Liver (tissue), 9 donors: ENCODE results near the gene CEP250. TPM values are rescaled to one million over a fixed set of nuclear protein-coding genes. Genes with fewer than 3 reads are reported as not detected.

Source experiments
- DNase-seq: peaks from one replicate; pipeline ENCODE4 v3.0.0-alpha.2; 2017; ENCODE audit warnings: low spot score
- H3K27ac ChIP-seq, 2 donors: one replicate each; pipeline ENCODE4 v1.7.0; 2013; ENCODE audit warnings: inconsistent platforms in 2 of 2, low read length in 2 of 2, control low read depth in 1 of 2, low read depth in 1 of 2, mild to moderate bottlenecking in 1 of 2
- H3K27me3 ChIP-seq, 4 donors: one replicate each; pipeline versions ENCODE4 v1.6.1 to v1.7.0; 2013; ENCODE audit warnings: low read length in 3 of 4, inconsistent platforms in 1 of 4, mild to moderate bottlenecking in 1 of 4, moderate library complexity in 1 of 4; ENCODE audit not compliant: control insufficient read depth in 4 of 4, insufficient read depth in 4 of 4
- H3K36me3 ChIP-seq, 4 donors: one replicate each; pipeline versions ENCODE4 v1.6.1 to v1.7.0; 2013; ENCODE audit warnings: low read length in 3 of 4, mild to moderate bottlenecking in 3 of 4, low read depth in 1 of 4, moderate library complexity in 1 of 4; ENCODE audit not compliant: control insufficient read depth in 4 of 4, insufficient read depth in 3 of 4
- H3K4me1 ChIP-seq, 4 donors: one replicate each; pipeline versions ENCODE4 v1.6.1 to v1.7.0; 2013; ENCODE audit warnings: low read length in 3 of 4, mild to moderate bottlenecking in 3 of 4, moderate library complexity in 1 of 4; ENCODE audit not compliant: control insufficient read depth in 4 of 4, insufficient read depth in 4 of 4
- H3K4me3 ChIP-seq, 3 donors: one replicate each; pipeline versions ENCODE4 v1.6.1 to v1.7.0; 2013; ENCODE audit warnings: low read length in 3 of 3, control low read depth in 1 of 3, low read depth in 1 of 3, mild to moderate bottlenecking in 1 of 3
- H3K9ac ChIP-seq, 2 donors: one replicate each; pipeline ENCODE4 v1.7.0; 2013; ENCODE audit warnings: low read length in 2 of 2, mild to moderate bottlenecking in 2 of 2, moderate library complexity in 2 of 2, control low read depth in 1 of 2, low read depth in 1 of 2
- H3K9me3 ChIP-seq, 4 donors: one replicate each; pipeline versions ENCODE4 v1.6.1 to v1.7.0; 2013; ENCODE audit warnings: low read length in 3 of 4; ENCODE audit not compliant: control insufficient read depth in 4 of 4
- ATF3 ChIP-seq: IDR thresholded peaks from 2 replicates; pipeline ENCODE4 v1.6.1; 2016; ENCODE audit warnings: antibody characterized with exemption
- CTCF ChIP-seq: fragments of 150-350 bp; IDR thresholded peaks from 2 replicates; pipeline ENCODE4 v1.5.1; 2017; ENCODE audit warnings: improper control_type of control experiment, low read depth, low read length; ENCODE audit not compliant: missing input control
- EGR1 ChIP-seq, 2 donors: IDR thresholded peaks; 2 replicates each; pipeline ENCODE4 v1.6.1; 2016 to 2018; ENCODE audit warnings: antibody characterized with exemption in 2 of 2, low read depth in 2 of 2
- FOXA1 ChIP-seq: IDR thresholded peaks from 2 replicates; pipeline ENCODE4 v1.6.1; 2016; ENCODE audit warnings: antibody characterized with exemption
- FOXA2 ChIP-seq: IDR thresholded peaks from 2 replicates; pipeline ENCODE4 v1.6.1; 2016; ENCODE audit warnings: antibody characterized with exemption
- GABPA ChIP-seq, 2 donors: IDR thresholded peaks in 1 of 2; conservative IDR thresholded peaks in 1 of 2; 2 replicates each; pipeline ENCODE4 v1.6.1; 2016; ENCODE audit warnings: antibody characterized with exemption in 2 of 2, mild to moderate bottlenecking in 1 of 2, moderate library complexity in 1 of 2
- HNF4A ChIP-seq, 2 donors: conservative IDR thresholded peaks; 2 replicates each; pipeline ENCODE4 v1.6.1; 2016; ENCODE audit warnings: antibody characterized with exemption in 2 of 2, mild to moderate bottlenecking in 2 of 2
- HNF4G ChIP-seq: IDR thresholded peaks from 2 replicates; pipeline ENCODE4 v1.6.1; 2016; ENCODE audit warnings: antibody characterized with exemption
- MAX ChIP-seq: IDR thresholded peaks from 2 replicates; pipeline ENCODE4 v1.6.1; 2016; ENCODE audit warnings: antibody characterized with exemption
- NR2F2 ChIP-seq: IDR thresholded peaks from 2 replicates; pipeline ENCODE4 v1.6.1; 2016; ENCODE audit warnings: antibody characterized with exemption
- RAD21 ChIP-seq, 2 donors: IDR thresholded peaks; 2 replicates each; pipeline ENCODE4 v1.6.1; 2016; ENCODE audit warnings: antibody characterized with exemption in 2 of 2, mild to moderate bottlenecking in 2 of 2
- REST ChIP-seq: IDR thresholded peaks from 2 replicates; pipeline ENCODE4 v1.6.1; 2016; ENCODE audit warnings: antibody characterized with exemption, mild to moderate bottlenecking
- RXRA ChIP-seq, 2 donors: IDR thresholded peaks; 2 replicates each; pipeline ENCODE4 v1.6.1; 2017 to 2018; ENCODE audit warnings: antibody characterized with exemption in 2 of 2, mild to moderate bottlenecking in 1 of 2
- SP1 ChIP-seq: IDR thresholded peaks from 2 replicates; pipeline ENCODE4 v1.6.1; 2018; ENCODE audit warnings: antibody characterized with exemption, mild to moderate bottlenecking
- YY1 ChIP-seq: IDR thresholded peaks from 2 replicates; pipeline ENCODE4 v1.6.1; 2016; ENCODE audit warnings: antibody characterized with exemption, mild to moderate bottlenecking
- ZBTB33 ChIP-seq: IDR thresholded peaks from 2 replicates; pipeline ENCODE4 v1.6.1; 2016; ENCODE audit warnings: antibody characterized with exemption
- WGBS: extraction: QIAGEN DNeasy Blood & Tissue Kit; methylation state at CpG from one replicate; pipeline ENCODE4 v1.1.7; 2013; 5-methylcytosine and 5-hydroxymethylcytosine counted together
- polyA plus RNA-seq, 2 donors: library from polyadenylated mRNA; stranded (reverse) in 1 of 2; unstranded in 1 of 2; fragments of 200-250 nt in 1 of 2; fragments of >200 nt in 1 of 2; fragmentation: Nextera tagmentation in 1 of 2; extraction: Ambion mirVana in 1 of 2; gene quantifications; one replicate each; pipeline versions ENCODE4 v1.2.1 to v1.2.3, GENCODE V29; 2013 to 2015
- total RNA-seq, 2 donors: library from RNA; depleted of rRNA; stranded (reverse); fragments of >200 nt; gene quantifications; one replicate each; pipeline ENCODE4 v1.2.3, GENCODE V29; 2014
- donor health status: healthy.
- donor health status: healthy.
- donor health status: healthy.
- donor health status: healthy.
- donor health status: healthy.

Gene CEP250
- total and polyA plus RNA-seq, 4 donors, result 3.4 to 13.3 (median 8.3) TPM

GRCh38 chr20:35476288-35476687 lies 20.9 kb downstream of the CEP250 start:
- 95% methylated on average over 4 of the region's 4 CpGs for WGBS
- TF ChIP-seq MAX (no peak), GABPA (IDR thresholded peaks at IDR 0.05 in 1 of 2, conservative IDR thresholded peaks at IDR 0.05 in 1 of 2) (no peak), ATF3 (no peak), HNF4G (no peak), FOXA1 (no peak), CTCF (no peak), NR2F2 (no peak), YY1 (no peak), RAD21 (IDR thresholded peaks at IDR 0.05) (no peak), FOXA2 (no peak), SP1 (no peak), EGR1 (IDR thresholded peaks at IDR 0.05; ENCODE audit: low read depth in 2 of 2) (no peak), RXRA (IDR thresholded peaks at IDR 0.05) (no peak), ZBTB33 (no peak), HNF4A (conservative IDR thresholded peaks at IDR 0.05) (no peak)
- Histone ChIP-seq H3K27ac (no peak overlapping the region), H3K36me3 (peaks cover 2 to 77% (median 42%) of the 10 kb centered on the region in 4 donors), H3K27me3 (no peaks in the 10 kb centered on the region), H3K4me3 (no peak overlapping the region), H3K9ac (no peak overlapping the region), H3K9me3 (no peaks in the 10 kb centered on the region), H3K4me1 (no peaks in the 10 kb centered on the region)
- DNase-seq, result no peak

- DNase-seq, result no peak
- H3K27ac ChIP-seq, result no peak overlapping the region
- no peaks in the 10 kb centered on the region for H3K9me3 ChIP-seq
- peaks cover 2 to 57% (median 35%) of the 10 kb centered on the region in 4 donors for H3K36me3 ChIP-seq
- H3K9ac ChIP-seq, result no peak overlapping the region
- no peaks in the 10 kb centered on the region for H3K4me1 ChIP-seq
- 91% methylated on average over 16 of the region's 16 CpGs for WGBS
- TF ChIP-seq RAD21 (IDR thresholded peaks at IDR 0.05), result no peak
- no peak for TF ChIP-seq FOXA2
- TF ChIP-seq FOXA1, result no peak
- no peak for TF ChIP-seq REST
- TF ChIP-seq HNF4G, result no peak
- H3K27me3 ChIP-seq, result no peaks in the 10 kb centered on the region
- no peak overlapping the region for H3K4me3 ChIP-seq
Observed at GRCh38 chr20:35478804-35479472, 23.5 kb downstream of the CEP250 start.
